ENCODE measurements around the gene SERPINB7. TPM values are rescaled to one million over a fixed set of nuclear protein-coding genes. Genes with fewer than 3 reads are reported as not detected.

SERPINB7 gene
- total RNA-seq, 2 experiments from 2014 or later = not detected

DNA sequence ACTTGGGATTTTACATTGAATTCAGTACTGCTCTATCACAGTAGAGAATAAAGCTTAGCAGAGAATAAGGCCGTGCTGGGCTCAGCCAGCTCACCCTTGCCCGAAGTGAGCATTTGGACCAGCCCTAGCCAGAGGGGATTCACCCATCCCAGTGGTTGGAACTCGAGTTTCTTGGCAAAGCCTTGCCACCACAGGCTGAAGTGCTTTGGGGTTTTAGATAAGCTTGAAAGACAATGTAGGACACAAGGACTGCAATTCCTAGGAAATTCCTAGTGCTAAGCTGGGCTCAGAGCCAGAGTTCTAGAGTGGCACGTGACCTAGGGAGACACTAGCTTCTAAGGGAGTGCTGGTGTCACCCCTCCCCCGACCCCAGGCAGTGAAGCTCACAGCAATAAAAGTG is 44.4 kb upstream of the SERPINB7 start:
- Histone ChIP-seq H3K9me2 (ENCODE audit: insufficient read depth, low read length) (no peaks in the 10 kb centered on the region), H3K79me2 (ENCODE audit: insufficient read depth, low read depth, low read length) (no peaks in the 10 kb centered on the region), H3K4me2 (ENCODE audit: low read length) (no peak overlapping the region), H2AFZ (ENCODE audit: low read length) (no peak overlapping the region), H3K4me3 (ENCODE audit: low read depth, low read length, poor library complexity, severe bottlenecking) (no peak overlapping the region), H4K20me1 (ENCODE audit: insufficient read depth, low read length) (no peaks in the 10 kb centered on the region), H3K36me3 (ENCODE audit: insufficient read depth, low read length) (no peaks in the 10 kb centered on the region), H3K9me3 (ENCODE audit: low read length) (no peaks in the 10 kb centered on the region), H3K27ac (ENCODE audit: low read depth, low read length, poor library complexity, severe bottlenecking) (no peak overlapping the region), H3K4me1 (ENCODE audit: insufficient read depth, low read length, poor library complexity, severe bottlenecking) (no peaks in the 10 kb centered on the region)
- TF ChIP-seq EZH2phosphoT487 (IDR thresholded peaks at IDR 0.05; ENCODE audit: borderline replicate concordance, low read depth, low read length) = no peak
- TF ChIP-seq, protein P1, sequence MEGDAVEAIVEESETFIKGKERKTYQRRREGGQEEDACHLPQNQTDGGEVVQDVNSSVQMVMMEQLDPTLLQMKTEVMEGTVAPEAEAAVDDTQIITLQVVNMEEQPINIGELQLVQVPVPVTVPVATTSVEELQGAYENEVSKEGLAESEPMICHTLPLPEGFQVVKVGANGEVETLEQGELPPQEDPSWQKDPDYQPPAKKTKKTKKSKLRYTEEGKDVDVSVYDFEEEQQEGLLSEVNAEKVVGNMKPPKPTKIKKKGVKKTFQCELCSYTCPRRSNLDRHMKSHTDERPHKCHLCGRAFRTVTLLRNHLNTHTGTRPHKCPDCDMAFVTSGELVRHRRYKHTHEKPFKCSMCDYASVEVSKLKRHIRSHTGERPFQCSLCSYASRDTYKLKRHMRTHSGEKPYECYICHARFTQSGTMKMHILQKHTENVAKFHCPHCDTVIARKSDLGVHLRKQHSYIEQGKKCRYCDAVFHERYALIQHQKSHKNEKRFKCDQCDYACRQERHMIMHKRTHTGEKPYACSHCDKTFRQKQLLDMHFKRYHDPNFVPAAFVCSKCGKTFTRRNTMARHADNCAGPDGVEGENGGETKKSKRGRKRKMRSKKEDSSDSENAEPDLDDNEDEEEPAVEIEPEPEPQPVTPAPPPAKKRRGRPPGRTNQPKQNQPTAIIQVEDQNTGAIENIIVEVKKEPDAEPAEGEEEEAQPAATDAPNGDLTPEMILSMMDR (conservative IDR thresholded peaks at IDR 0.05; ENCODE audit: low read length) = no peak
- ChIA-PET POLR2A (interaction anchor here (1.0 to 1.3 kb wide), 2 partner anchors 11 to 14 kb away, joined by 4 to 8 read pairs; no protein-coding TSS in a partner anchor), CTCF (ENCODE audit: unreplicated experiment) (no interaction called here)
- no TSS peak for BruUV-seq (replicated peaks)
- intact Hi-C loops (cut with micrococcal nuclease; ENCODE audit: unreplicated experiment) = no loop called here
- no peak for DNase-seq (ENCODE audit: low spot score)

DNA sequence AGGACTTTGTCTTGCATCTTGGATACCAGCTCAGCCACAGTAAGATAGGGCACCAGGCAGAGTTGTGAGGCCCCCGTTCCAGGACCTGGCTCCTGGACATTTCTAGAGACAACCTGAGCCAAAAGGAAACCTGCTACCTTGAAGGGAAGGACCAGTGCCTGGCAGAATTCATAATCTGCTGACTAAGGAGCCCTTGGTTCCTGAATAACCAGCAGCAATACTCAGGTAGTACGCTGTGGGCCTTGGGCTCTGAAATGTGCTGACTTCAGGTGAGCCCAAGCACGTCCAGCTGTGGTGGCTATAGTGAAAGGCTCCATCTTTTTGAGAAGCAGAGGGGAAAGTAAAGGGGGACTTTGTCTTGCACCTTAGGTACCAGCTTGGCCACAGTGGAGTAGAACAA is 44.0 kb upstream of the SERPINB7 start:
- ChIA-PET POLR2A (interaction anchor here (1.0 to 1.3 kb wide), 2 partner anchors 10 to 13 kb away, joined by 4 to 8 read pairs; no protein-coding TSS in a partner anchor), CTCF (ENCODE audit: unreplicated experiment) (no interaction called here)
- no peaks in the 10 kb centered on the region for H3K4me1 ChIP-seq (ENCODE audit: insufficient read depth, low read length, poor library complexity, severe bottlenecking)
- no peaks in the 10 kb centered on the region for H3K9me3 ChIP-seq (ENCODE audit: low read length)
- TF ChIP-seq EZH2phosphoT487 (IDR thresholded peaks at IDR 0.05; ENCODE audit: borderline replicate concordance, low read depth, low read length) = no peak
- TF ChIP-seq, protein P1 (conservative IDR thresholded peaks at IDR 0.05; ENCODE audit: low read length) = no peak
- H3K79me2 ChIP-seq (ENCODE audit: insufficient read depth, low read depth, low read length) = no peaks in the 10 kb centered on the region
- H2AFZ ChIP-seq (ENCODE audit: low read length) = no peak overlapping the region
- no peak overlapping the region for H3K4me3 ChIP-seq (ENCODE audit: low read depth, low read length, poor library complexity, severe bottlenecking)
- no peaks in the 10 kb centered on the region for H3K36me3 ChIP-seq (ENCODE audit: insufficient read depth, low read length)
- no peaks in the 10 kb centered on the region for H4K20me1 ChIP-seq (ENCODE audit: insufficient read depth, low read length)
- no peak overlapping the region for H3K27ac ChIP-seq (ENCODE audit: low read depth, low read length, poor library complexity, severe bottlenecking)
- no peak for DNase-seq (ENCODE audit: low spot score)
- intact Hi-C loops (cut with micrococcal nuclease; ENCODE audit: unreplicated experiment) = no loop called here
- no TSS peak for BruUV-seq (replicated peaks)
- no peaks in the 10 kb centered on the region for H3K9me2 ChIP-seq (ENCODE audit: insufficient read depth, low read length)
- no peak overlapping the region for H3K4me2 ChIP-seq (ENCODE audit: low read length)

DNA sequence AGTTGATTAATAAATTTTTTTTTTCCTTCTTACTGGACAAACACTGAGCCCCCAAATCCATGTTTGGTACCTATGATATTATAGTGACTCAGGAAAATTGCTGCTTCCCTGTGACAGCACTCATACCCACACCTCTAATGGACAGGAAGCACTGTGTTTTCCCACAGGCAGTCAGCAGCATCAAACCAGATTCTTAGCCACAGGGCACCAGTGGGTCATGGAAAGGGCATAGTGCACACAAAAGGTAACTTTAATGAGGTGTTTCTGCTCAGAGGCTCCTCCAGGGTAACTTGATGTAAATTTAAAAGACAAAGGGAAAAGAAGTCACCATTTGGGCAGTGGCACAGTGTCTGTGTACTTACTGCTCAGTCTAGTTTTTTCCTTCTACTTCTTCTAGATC is 38.3 kb upstream of the SERPINB7 start:
- ChIA-PET POLR2A (no interaction called here), CTCF (ENCODE audit: unreplicated experiment) (no interaction called here)
- intact Hi-C loops (cut with micrococcal nuclease; ENCODE audit: unreplicated experiment) = no loop called here
- no peak for DNase-seq (ENCODE audit: low spot score)
- no peaks in the 10 kb centered on the region for H4K20me1 ChIP-seq (ENCODE audit: insufficient read depth, low read length)
- TF ChIP-seq, protein P1 (conservative IDR thresholded peaks at IDR 0.05; ENCODE audit: low read length) = no peak
- TF ChIP-seq EZH2phosphoT487 (IDR thresholded peaks at IDR 0.05; ENCODE audit: borderline replicate concordance, low read depth, low read length) = no peak
- no peaks in the 10 kb centered on the region for H3K36me3 ChIP-seq (ENCODE audit: insufficient read depth, low read length)
- H3K9me2 ChIP-seq (ENCODE audit: insufficient read depth, low read length) = no peaks in the 10 kb centered on the region
- H3K4me2 ChIP-seq (ENCODE audit: low read length) = no peak overlapping the region
- no peaks in the 10 kb centered on the region for H3K79me2 ChIP-seq (ENCODE audit: insufficient read depth, low read depth, low read length)
- H3K9me3 ChIP-seq (ENCODE audit: low read length) = no peaks in the 10 kb centered on the region
- BruUV-seq (replicated peaks) = no TSS peak
- H3K4me1 ChIP-seq (ENCODE audit: insufficient read depth, low read length, poor library complexity, severe bottlenecking) = no peaks in the 10 kb centered on the region
- H3K4me3 ChIP-seq (ENCODE audit: low read depth, low read length, poor library complexity, severe bottlenecking) = no peak overlapping the region
- H2AFZ ChIP-seq (ENCODE audit: low read length) = no peak overlapping the region
- no peak overlapping the region for H3K27ac ChIP-seq (ENCODE audit: low read depth, low read length, poor library complexity, severe bottlenecking)

Measured in OCI-LY7 (cell line).